K562 (cell line): ENCODE data around the gene HK1. TPM values are rescaled to one million over a fixed set of nuclear protein-coding genes. Genes with fewer than 3 reads are reported as not detected.

Source experiments
- ADNP ChIP-seq: fragments of 200-800 bp; sonication (Bioruptor generic); IDR thresholded peaks from 2 replicates; pipeline ENCODE4 v1.6.1; 2016; ENCODE audit warnings: missing genetic modification characterization, missing compliant biosample characterization
- ARID2 ChIP-seq: fragments of 450-650 bp; IDR thresholded peaks from 2 replicates; pipeline ENCODE4 v1.6.1; 2017; ENCODE audit warnings: antibody characterized with exemption, mild to moderate bottlenecking
- BRCA1 ChIP-seq, 2 experiments: fragments of 450-650 bp in 1 of 2; sonication (generic) in 1 of 2; formaldehyde crosslinking in 1 of 2; IDR thresholded peaks; 2 replicates each; pipeline versions ENCODE4 v1.5.0 to v1.6.1; 2017 to 2020; ENCODE audit warnings: mild to moderate bottlenecking in 1 of 2, missing genetic modification reagents in 1 of 2
- BRF1 ChIP-seq: IDR thresholded peaks from 3 replicates; pipeline ENCODE4 v1.6.1; 2011; ENCODE audit warnings: borderline replicate concordance, mild to moderate bottlenecking; ENCODE audit not compliant: insufficient read length; ENCODE audit errors: extremely low read depth
- CCAR2 ChIP-seq: fragments of 200-400 bp; formaldehyde crosslinking; IDR thresholded peaks from 2 replicates; pipeline ENCODE4 v1.6.1; 2017; ENCODE audit warnings: mild to moderate bottlenecking, low read depth, low read length
- CSDE1 ChIP-seq, 2 experiments: fragments of 450-650 bp; IDR thresholded peaks; 2 replicates each; pipeline ENCODE4 v1.6.1; 2016; ENCODE audit warnings: mild to moderate bottlenecking in 1 of 2
- EP300 ChIP-seq: IDR thresholded peaks from 2 replicates; pipeline ENCODE4 v1.6.1; 2012; ENCODE audit warnings: low read length, improper control_type of control experiment
- ETS2 ChIP-seq: IDR thresholded peaks from 2 replicates; pipeline ENCODE4 v1.6.1; 2016; ENCODE audit warnings: borderline replicate concordance, missing genetic modification characterization, mild to moderate bottlenecking, moderate library complexity, missing compliant biosample characterization; ENCODE audit not compliant: poor library complexity, severe bottlenecking
- HDAC2 ChIP-seq: fragments of 450-650 bp; IDR thresholded peaks from 2 replicates; pipeline ENCODE4 v1.6.1; 2016; ENCODE audit warnings: mild to moderate bottlenecking
- HMBOX1 ChIP-seq: sonication (generic); IDR thresholded peaks from 2 replicates; pipeline ENCODE4 v1.6.1; 2016
- HMG20A ChIP-seq: fragments of 450-650 bp; formaldehyde crosslinking; conservative IDR thresholded peaks from 2 replicates; pipeline ENCODE4 v1.4.0; 2020; ENCODE audit warnings: mild to moderate bottlenecking, mixed read lengths
- LEF1 ChIP-seq: fragments of 450-650 bp; IDR thresholded peaks from 2 replicates; pipeline ENCODE4 v1.6.1; 2016; ENCODE audit warnings: mild to moderate bottlenecking
- MED1 ChIP-seq: sonication (generic); formaldehyde crosslinking; IDR thresholded peaks from 2 replicates; pipeline ENCODE4 v1.8.1; 2023; ENCODE audit warnings: missing genetic modification reagents, borderline replicate concordance
- MYBL2 ChIP-seq, 2 experiments: fragments of 450-650 bp in 1 of 2; sonication (generic) in 1 of 2; formaldehyde crosslinking in 1 of 2; IDR thresholded peaks; 2 replicates each; pipeline versions ENCODE4 v1.6.1 to v1.8.1; 2017 to 2022; ENCODE audit warnings: borderline replicate concordance in 1 of 2, inconsistent platforms in 1 of 2, low read depth in 1 of 2, mild to moderate bottlenecking in 1 of 2, missing genetic modification reagents in 1 of 2, moderate library complexity in 1 of 2
- RAD51 ChIP-seq: fragments of 450-650 bp; IDR thresholded peaks from 2 replicates; pipeline ENCODE4 v1.7.1; 2016; ENCODE audit warnings: low read depth, mild to moderate bottlenecking, borderline replicate concordance
- RBM14 ChIP-seq: fragments of 200-400 bp; formaldehyde crosslinking; IDR thresholded peaks from 2 replicates; pipeline ENCODE4 v1.6.1; 2018; ENCODE audit warnings: low read depth, mild to moderate bottlenecking, low read length, moderate library complexity, borderline replicate concordance; ENCODE audit not compliant: insufficient read depth
- RFX7 ChIP-seq: fragments of 250-450 bp; sonication (Bioruptor Pico); IDR thresholded peaks from 2 replicates; pipeline ENCODE4 v1.5.1; 2021; ENCODE audit warnings: mild to moderate bottlenecking
- SMC3 ChIP-seq: conservative IDR thresholded peaks from 2 replicates; pipeline ENCODE4 v1.6.1; 2011; ENCODE audit warnings: low read depth, low read length, improper control_type of control experiment; ENCODE audit not compliant: insufficient read depth
- XRCC4 ChIP-seq: IDR thresholded peaks from one replicate; pipeline ENCODE4 v1.6.1; 2011; ENCODE audit not compliant: insufficient read depth, insufficient read length; ENCODE audit errors: extremely low read depth
- ZBED1 ChIP-seq: IDR thresholded peaks from 2 replicates; pipeline ENCODE4 v1.6.1; 2014
- ZNF23 ChIP-seq: fragments of 250-450 bp; sonication (Bioruptor Pico); IDR thresholded peaks from 2 replicates; pipeline ENCODE4 v1.4.0; 2020; ENCODE audit warnings: mild to moderate bottlenecking
- ZNF232 ChIP-seq: sonication (generic); formaldehyde crosslinking; IDR thresholded peaks from 2 replicates; pipeline ENCODE4 v1.8.0; 2022; ENCODE audit warnings: mild to moderate bottlenecking, missing genetic modification reagents
- ZNF76 ChIP-seq: fragments of 250-450 bp; sonication (Bioruptor Pico); IDR thresholded peaks from 2 replicates; pipeline ENCODE4 v1.4.0; 2020; ENCODE audit warnings: mild to moderate bottlenecking, moderate library complexity, borderline replicate concordance
- polyA plus RNA-seq, 8 experiments: library from polyadenylated mRNA; depleted of rRNA in 4 of 8; stranded (reverse) in 5 of 8; unstranded in 3 of 8; fragments of >200 nt; fragmentation: Nextera tagmentation in 2 of 8; fragmentation: Illumina TruSeq in 1 of 8; extraction: Ambion mirVana in 2 of 8; extraction: Trizol in 1 of 8; gene quantifications; 2 replicates each; pipeline versions ENCODE4 v1.2.1 to v1.2.3, GENCODE V29; 2011 to 2014; ENCODE audit warnings: inconsistent platforms in 1 of 8, missing spikeins in 1 of 8
- total RNA-seq, 7 experiments: library from RNA; depleted of rRNA in 6 of 7; stranded (reverse); fragments of >200 nt in 6 of 7; fragmentation: Illumina TruSeq in 2 of 7; extraction: Trizol in 2 of 7; gene quantifications; 2 replicates each; pipeline versions ENCODE4 v1.2.1 to v1.2.3, GENCODE V29; 2011 to 2021; ENCODE audit warnings: low replicate concordance in 1 of 7
- TF ChIP-seq, protein P1 (sequence below): fragments of 250-450 bp; sonication (Bioruptor Pico); IDR thresholded peaks from 2 replicates; pipeline ENCODE4 v1.8.0; 2021; ENCODE audit warnings: borderline replicate concordance, mild to moderate bottlenecking, moderate library complexity; ENCODE audit not compliant: poor library complexity, severe bottlenecking

HK1 gene
- total and polyA plus RNA-seq, 9 of the 15 experiments (the other 6 are each of a cell fraction or from before 2014, with no cell fraction given): 29.2 to 444 (median 193) TPM

DNA sequence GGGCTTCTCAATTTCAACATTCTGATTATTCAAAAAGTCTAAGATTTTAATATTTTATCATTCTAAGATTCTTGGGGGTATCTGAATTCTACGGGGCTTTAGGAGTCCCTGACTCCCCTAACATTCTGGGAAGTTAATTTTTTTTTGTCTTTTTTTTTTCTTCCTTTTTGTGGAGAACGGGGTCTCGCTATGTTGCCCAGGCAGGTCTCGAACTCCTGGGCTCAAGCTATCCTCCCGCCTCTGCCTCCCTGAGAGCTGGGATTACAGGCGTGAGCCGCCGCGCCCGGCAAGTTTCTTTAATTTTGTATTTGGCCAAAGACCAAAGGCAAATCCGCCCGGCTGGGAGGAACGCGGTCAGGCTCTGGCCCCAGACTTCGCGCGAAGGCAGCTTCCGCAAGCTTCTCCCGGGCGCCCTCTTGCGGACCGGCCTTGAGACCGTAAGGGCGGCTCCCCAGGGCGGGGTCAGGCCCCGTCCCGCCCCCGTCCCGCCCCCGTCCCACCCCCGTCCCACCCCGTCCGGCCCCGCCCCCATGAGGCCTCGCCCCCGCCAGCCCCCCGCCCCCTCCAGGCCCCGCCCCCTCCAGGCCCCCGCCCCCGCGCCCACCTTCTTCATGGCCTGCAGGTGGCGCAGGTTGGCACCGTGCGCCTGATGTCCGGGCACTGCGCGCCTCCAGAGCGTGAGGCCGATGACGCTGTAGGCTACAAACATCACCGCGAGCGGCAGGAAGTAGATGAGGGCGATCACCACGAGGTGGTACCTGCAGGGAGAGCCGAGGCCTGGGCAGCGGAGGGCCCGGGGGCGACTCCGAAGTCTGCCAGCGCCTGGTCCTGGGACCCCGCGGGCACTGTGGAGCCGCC lies 130.3 kb downstream of the HK1 start (continued):
- TF ChIP-seq MED1 (CRISPR knock-in tag): no peak
- no peak for TF ChIP-seq CSDE1 (IDR thresholded peaks at IDR 0.05)
- 0 out of 2 replicates have a peak, but pooled peaks have one; percentile 43 for TF ChIP-seq ADNP (tag)
- TF ChIP-seq ZNF232 (CRISPR knock-in tag): no peak
- no peak for TF ChIP-seq CCAR2
- no peak for TF ChIP-seq RAD51
- TF ChIP-seq ZNF23: no peak
- no peak for TF ChIP-seq BRCA1 (IDR thresholded peaks at IDR 0.05)
- no peak for TF ChIP-seq BRCA1 (CRISPR knock-in tag; IDR thresholded peaks at IDR 0.05)
- TF ChIP-seq RBM14: no peak
- TF ChIP-seq ETS2 (tag): no peak
- TF ChIP-seq HMG20A (CRISPR knock-in tag): no peak
- no peak for TF ChIP-seq HMBOX1
- no peak for TF ChIP-seq LEF1
- TF ChIP-seq, protein P1, sequence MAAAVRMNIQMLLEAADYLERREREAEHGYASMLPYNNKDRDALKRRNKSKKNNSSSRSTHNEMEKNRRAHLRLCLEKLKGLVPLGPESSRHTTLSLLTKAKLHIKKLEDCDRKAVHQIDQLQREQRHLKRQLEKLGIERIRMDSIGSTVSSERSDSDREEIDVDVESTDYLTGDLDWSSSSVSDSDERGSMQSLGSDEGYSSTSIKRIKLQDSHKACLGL: no peak
- TF ChIP-seq XRCC4: no peak
- no peak for TF ChIP-seq ZBED1
- TF ChIP-seq ZNF76: no peak
- TF ChIP-seq RFX7 (CRISPR knock-in tag): no peak
- peak; percentile 73 for TF ChIP-seq HDAC2
- no peak for TF ChIP-seq ARID2
- TF ChIP-seq EP300: no peak
- no peak for TF ChIP-seq MYBL2 (IDR thresholded peaks at IDR 0.05; ENCODE audit: low read depth)
- no peak for TF ChIP-seq MYBL2 (CRISPR knock-in tag; IDR thresholded peaks at IDR 0.05; ENCODE audit: borderline replicate concordance)
- TF ChIP-seq SMC3: 0 out of 2 replicates have a peak, but pooled peaks have one; percentile 43
- TF ChIP-seq BRF1: no peak
